NCI-H748 (cell line): ENCODE data around the gene ZEB2.

Source experiments
- DNase-seq: peaks from one replicate; lab custom pipeline; 2025; ENCODE audit not compliant: unreplicated experiment; lab: John Stamatoyannopoulos, UW

Gene ZEB2

GRCh38 chr2:144472911-144473310, 47.0 kb downstream of the ZEB2 start:
- DNase-seq = no peak

- no peak for DNase-seq
Measured at GRCh38 chr2:144472046-144472412, 47.9 kb downstream of the ZEB2 start.

GRCh38 chr2:144471305-144472045, 48.4 kb downstream of the ZEB2 start:
- DNase-seq = no peak

- DNase-seq = no peak
Measured at GRCh38 chr2:144470816-144471215, 49.1 kb downstream of the ZEB2 start.

GRCh38 chr2:144470334-144470733, 49.6 kb downstream of the ZEB2 start:
- peak; percentile 6 for DNase-seq

- no peak for DNase-seq
Measured at GRCh38 chr2:144469798-144470197, 50.1 kb downstream of the ZEB2 start.

- DNase-seq = no peak
Measured at GRCh38 chr2:144468823-144469595, 50.9 kb downstream of the ZEB2 start.

- no peak for DNase-seq
Measured at GRCh38 chr2:144467502-144468137, 52.3 kb downstream of the ZEB2 start.

GRCh38 chr2:144466637-144467036, 53.3 kb downstream of the ZEB2 start:
- peak; percentile 48 for DNase-seq

GRCh38 chr2:144465749-144466148, 54.2 kb downstream of the ZEB2 start:
- no peak for DNase-seq

- peak; percentile 93 for DNase-seq
Measured at GRCh38 chr2:144464730-144465129, 55.2 kb downstream of the ZEB2 start.

- DNase-seq = no peak
Measured at GRCh38 chr2:144463266-144463665, 56.7 kb downstream of the ZEB2 start.

GRCh38 chr2:144462266-144462665, 57.7 kb downstream of the ZEB2 start:
- DNase-seq = no peak

- peak; percentile 46 for DNase-seq
Measured at GRCh38 chr2:144461308-144461766, 58.6 kb downstream of the ZEB2 start.

- no peak for DNase-seq
Measured at GRCh38 chr2:144460727-144461307, 59.1 kb downstream of the ZEB2 start.

- no peak for DNase-seq
Measured at GRCh38 chr2:144459937-144460336, 60.0 kb downstream of the ZEB2 start.

- DNase-seq = no peak
Measured at GRCh38 chr2:144459286-144459685, 60.6 kb downstream of the ZEB2 start.

GRCh38 chr2:144458541-144458940, 61.4 kb downstream of the ZEB2 start:
- DNase-seq = no peak

GRCh38 chr2:144456680-144457079, 63.2 kb downstream of the ZEB2 start:
- no peak for DNase-seq

GRCh38 chr2:144455987-144456386, 63.9 kb downstream of the ZEB2 start:
- no peak for DNase-seq

- DNase-seq = no peak
Measured at GRCh38 chr2:144454466-144455287, 65.2 kb downstream of the ZEB2 start.
